Tibial nerve (tissue), 4 donors: ENCODE results near the gene ACOT4. TPM values are rescaled to one million over a fixed set of nuclear protein-coding genes. Genes with fewer than 3 reads are reported as not detected.

Experiments used
- DNase-seq, 2 donors: peaks; one replicate each; pipeline ENCODE4 v3.0.0-alpha.2; 2019; ENCODE audit warnings: low spot score in 2 of 2
- H3K27ac ChIP-seq, 4 donors: fragments of 200-600 bp; sonication (generic) in 3 of 4; one replicate each; pipeline ENCODE4 v1.5.1; 2017 to 2019; ENCODE audit warnings: mild to moderate bottlenecking in 1 of 4
- H3K27me3 ChIP-seq, 2 donors: fragments of 200-600 bp; sonication (generic) in 1 of 2; one replicate each; pipeline versions ENCODE4 v1.5.1 to v1.6.0; 2017 to 2019
- H3K36me3 ChIP-seq, 3 donors: fragments of 200-600 bp; sonication (generic); one replicate each; pipeline ENCODE4 v1.5.1; 2018 to 2019
- H3K4me1 ChIP-seq, 4 donors: fragments of 200-600 bp; sonication (generic) in 3 of 4; one replicate each; pipeline ENCODE4 v1.5.1; 2017 to 2019
- H3K4me3 ChIP-seq, 4 donors: fragments of 200-600 bp; sonication (generic) in 3 of 4; one replicate each; pipeline ENCODE4 v1.5.1; 2017 to 2019; ENCODE audit warnings: mild to moderate bottlenecking in 1 of 4, moderate library complexity in 1 of 4
- H3K9me3 ChIP-seq, 4 donors: fragments of 200-600 bp; sonication (generic) in 3 of 4; one replicate each; pipeline ENCODE4 v1.5.1; 2017 to 2019
- CTCF ChIP-seq, 5 experiments: fragments of 200-600 bp in 3 of 5; fragments of 450-650 bp in 2 of 5; sonication (generic) in 3 of 5; IDR thresholded peaks; one replicate each; pipeline ENCODE4 v1.5.1; 2016 to 2019; ENCODE audit warnings: antibody characterized with exemption in 5 of 5, mild to moderate bottlenecking in 3 of 5, moderate library complexity in 2 of 5
- EP300 ChIP-seq, 2 donors: sonication (generic); formaldehyde crosslinking; IDR thresholded peaks; one replicate each; pipeline ENCODE4 v1.6.1; 2017; ENCODE audit warnings: antibody characterized with exemption in 2 of 2, mild to moderate bottlenecking in 1 of 2
- POLR2A ChIP-seq, 2 donors: fragments of 450-650 bp; IDR thresholded peaks; one replicate each; pipeline ENCODE4 v1.6.1; 2017; ENCODE audit warnings: antibody characterized with exemption in 2 of 2, mild to moderate bottlenecking in 2 of 2, moderate library complexity in 2 of 2
- WGBS, 2 donors: methylation state at CpG; one replicate each; pipeline ENCODE4 v1.1.5; 2018; 5-methylcytosine and 5-hydroxymethylcytosine counted together
- total RNA-seq, 4 donors: library from RNA; depleted of rRNA; stranded (reverse); fragments of >200 nt; gene quantifications; one replicate each; pipeline ENCODE4 v1.1.0, GENCODE V29; 2016

Gene ACOT4
- total RNA-seq, 4 donors from 2014 or later: 0.20 to 3.3 (median 1.6) TPM

GRCh38 chr14:73613419-73613963, 21.8 kb downstream of the ACOT4 start:
- no peaks in the 10 kb centered on the region for H3K36me3 ChIP-seq
- H3K4me1 ChIP-seq: peaks cover 0 to 5% (median 0%) of the 10 kb centered on the region in 4 donors
- TF ChIP-seq EP300 (IDR thresholded peaks at IDR 0.05) (no peak), POLR2A (IDR thresholded peaks at IDR 0.05) (no peak), CTCF (IDR thresholded peaks at IDR 0.05) (no peak)
- DNase-seq: no peak
- H3K27me3 ChIP-seq: no peaks in the 10 kb centered on the region
- H3K4me3 ChIP-seq: peak overlapping the region in 3 of 4 donors; percentile 54 to 76 (median 69)
- 85 to 96% methylated on average over 3 of the region's 3 CpGs for WGBS, 2 donors
- peak overlapping the region in 2 of 4 donors; percentile 84 to 91 for H3K27ac ChIP-seq
- no peaks in the 10 kb centered on the region for H3K9me3 ChIP-seq

GRCh38 chr14:73616831-73617230, 25.2 kb downstream of the ACOT4 start:
- H3K36me3 ChIP-seq: no peaks in the 10 kb centered on the region
- WGBS, 2 donors: 72 to 81% methylated on average over 4 of the region's 4 CpGs
- no peak for DNase-seq
- TF ChIP-seq POLR2A (IDR thresholded peaks at IDR 0.05) (no peak), CTCF (IDR thresholded peaks at IDR 0.05) (no peak), EP300 (IDR thresholded peaks at IDR 0.05) (no peak)
- no peak overlapping the region for H3K27ac ChIP-seq
- no peak overlapping the region for H3K4me3 ChIP-seq
- no peaks in the 10 kb centered on the region for H3K27me3 ChIP-seq
- peaks cover 0 to 4% (median 0%) of the 10 kb centered on the region in 4 donors for H3K4me1 ChIP-seq
- no peaks in the 10 kb centered on the region for H3K9me3 ChIP-seq

GRCh38 chr14:73619524-73619923, 27.9 kb downstream of the ACOT4 start:
- Histone ChIP-seq H3K4me1 (no peaks in the 10 kb centered on the region), H3K36me3 (no peaks in the 10 kb centered on the region), H3K27ac (no peak overlapping the region), H3K9me3 (no peaks in the 10 kb centered on the region), H3K4me3 (no peak overlapping the region), H3K27me3 (no peaks in the 10 kb centered on the region)
- DNase-seq: no peak
- TF ChIP-seq CTCF (IDR thresholded peaks at IDR 0.05) (no peak), POLR2A (IDR thresholded peaks at IDR 0.05) (no peak), EP300 (IDR thresholded peaks at IDR 0.05) (no peak)
- 71 to 92% methylated on average over 1 of the region's 1 CpG for WGBS, 2 donors

- Histone ChIP-seq H3K4me1 (no peaks in the 10 kb centered on the region), H3K36me3 (no peaks in the 10 kb centered on the region), H3K4me3 (no peak overlapping the region), H3K27ac (no peak overlapping the region), H3K9me3 (no peaks in the 10 kb centered on the region), H3K27me3 (no peaks in the 10 kb centered on the region)
- no peak for DNase-seq
- TF ChIP-seq EP300 (IDR thresholded peaks at IDR 0.05): no peak
- no peak for TF ChIP-seq POLR2A (IDR thresholded peaks at IDR 0.05)
- TF ChIP-seq CTCF (IDR thresholded peaks at IDR 0.05): no peak
- 76 to 80% methylated on average over 10 of the region's 10 CpGs for WGBS, 2 donors
Observed at GRCh38 chr14:73620268-73620667, 28.6 kb downstream of the ACOT4 start.

GRCh38 chr14:73623504-73624054, 31.9 kb downstream of the ACOT4 start:
- WGBS, 2 donors: 93 to 95% methylated on average over 4 of the region's 4 CpGs
- no peaks in the 10 kb centered on the region for H3K27me3 ChIP-seq
- TF ChIP-seq POLR2A (IDR thresholded peaks at IDR 0.05): no peak
- no peak for TF ChIP-seq EP300 (IDR thresholded peaks at IDR 0.05)
- no peak for TF ChIP-seq CTCF (IDR thresholded peaks at IDR 0.05)

More at GRCh38 chr14:73623504-73624054, 31.9 kb downstream of the ACOT4 start:
- Histone ChIP-seq H3K27ac (no peak overlapping the region), H3K36me3 (no peaks in the 10 kb centered on the region), H3K4me1 (no peaks in the 10 kb centered on the region), H3K9me3 (no peaks in the 10 kb centered on the region), H3K4me3 (no peak overlapping the region)
- no peak for DNase-seq
